Epithelial cell of alveolus of lung (primary cell): Measurements from ENCODE around the gene C2orf81. TPM values are rescaled to one million over a fixed set of nuclear protein-coding genes. Genes with fewer than 3 reads are reported as not detected.

Experiments
- total RNA-seq: library from RNA; depleted of rRNA; stranded (reverse); fragments of >200 nt; gene quantifications from 2 replicates; pipeline ENCODE4 v1.2.1, GENCODE V29; 2015

The C2orf81 gene
- 0.72 and 2.1 TPM in 2 replicates for total RNA-seq

DNA sequence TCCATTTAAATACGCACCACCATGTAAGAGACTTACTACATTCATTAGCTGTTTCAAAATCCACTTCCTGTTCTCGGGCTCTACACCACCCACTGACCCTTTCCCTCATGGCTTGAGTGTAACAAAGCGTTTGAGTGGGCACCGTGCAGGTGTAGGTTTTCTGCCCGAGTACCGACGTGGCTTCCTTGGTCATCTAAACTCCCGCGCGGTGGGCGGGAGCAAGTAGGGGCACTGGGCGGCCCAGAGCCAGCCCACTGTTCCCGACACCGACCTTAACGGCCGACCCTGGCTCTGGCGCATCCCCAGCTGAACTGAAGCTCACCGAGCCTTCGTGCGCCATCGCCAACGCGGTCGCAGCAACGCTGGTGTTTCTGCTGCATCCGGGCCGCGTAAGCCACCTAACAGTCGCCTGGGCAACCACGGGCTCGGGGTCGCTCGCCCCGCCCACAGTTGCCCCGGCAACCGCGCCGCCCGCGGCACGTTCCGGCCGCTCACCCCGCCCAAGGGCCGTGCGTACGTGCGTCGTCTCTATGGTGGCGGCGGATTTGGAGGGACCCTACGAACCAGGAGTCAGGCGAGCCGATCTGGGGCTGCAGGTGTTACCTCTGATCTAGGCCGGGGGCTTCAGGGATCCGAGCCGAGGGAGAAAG is at the start of gene C2orf81, which contains the start of gene WDR54:
C2orf81 (minus strand) TSS at position 399 of the 650 bp plus-strand sequence; CDS start at position 340, 59 bp downstream.
WDR54 (plus strand) TSS at position 510 of the 650 bp plus-strand sequence. CDS start 424 bp downstream, outside the sequence.

DNA sequence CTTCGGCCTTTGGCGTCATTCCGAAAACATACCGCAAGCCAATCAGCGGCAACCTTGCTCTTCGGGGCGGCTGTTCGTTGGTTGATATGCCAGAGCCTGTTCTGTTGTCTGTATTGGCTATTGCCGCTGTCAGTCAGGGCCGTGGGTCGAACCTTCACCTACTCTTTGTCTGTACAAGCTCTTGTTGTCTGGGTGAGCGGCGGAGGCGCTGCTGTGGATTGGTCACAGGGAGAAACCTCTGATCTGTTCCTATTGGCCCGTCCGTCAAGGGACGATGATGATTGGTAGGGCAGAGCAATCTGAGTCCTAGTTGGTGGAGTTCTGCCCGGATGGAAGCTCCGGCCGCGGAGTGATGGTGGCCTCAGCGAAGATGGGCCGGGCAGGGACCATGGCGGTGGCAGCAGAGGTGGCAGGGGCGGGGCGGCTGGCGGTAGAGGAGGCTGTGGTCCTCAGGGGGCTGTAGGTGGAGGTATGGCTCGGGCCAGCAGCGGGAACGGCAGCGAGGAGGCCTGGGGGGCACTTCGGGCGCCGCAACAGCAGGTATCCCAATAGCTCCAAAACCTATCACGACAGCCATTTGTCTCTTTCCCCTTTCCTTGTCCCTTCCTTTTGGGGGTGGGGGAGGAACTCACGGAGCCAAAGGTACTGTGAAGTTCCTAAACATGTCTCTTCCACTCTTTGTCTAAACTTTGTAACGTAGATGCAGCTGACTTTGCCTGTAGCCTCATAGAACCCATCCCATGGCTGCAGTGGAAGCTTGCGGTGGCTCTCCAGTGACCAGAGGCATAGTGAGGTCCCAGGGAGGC is 36.9 kb upstream of the C2orf81 start, which contains the start of gene WBP1:
WBP1 (plus strand) TSS at position 307 of the 806 bp plus-strand sequence; CDS start at position 472, 165 bp downstream.

GRCh38 chr2:74454654-74455511 is 33.5 kb upstream of the C2orf81 start, which contains the start of gene INO80B:
INO80B (plus strand) TSS chr2:74455087; CDS start chr2:74455117, 30 bp downstream.

GRCh38 chr2:74441690-74442482 is 20.5 kb upstream of the C2orf81 start, which contains the start of gene RTKN:
RTKN (minus strand) TSS chr2:74441937; CDS start chr2:74441816, 121 bp downstream.

GRCh38 chr2:74379851-74380789 is 41.3 kb downstream of the C2orf81 start, which contains the start of gene DCTN1:
DCTN1 (minus strand) TSS chr2:74380311; CDS start chr2:74380037, 274 bp downstream.

Other genes starting within 250 kb of the C2orf81 start
- gene MOB1A, start 242.7 kb downstream of the C2orf81 start, total RNA-seq: 84.2 and 90.9 TPM in 2 replicates
- 45.3 and 186 TPM in 2 replicates for gene MTHFD2, start 223.0 kb downstream of the C2orf81 start, total RNA-seq
- under 0.01 and 0.48 TPM in 2 replicates for gene SLC4A5, start 78.2 kb downstream of the C2orf81 start, total RNA-seq
- 78.5 and 104 TPM in 2 replicates for gene DCTN1, start 41.3 kb downstream of the C2orf81 start, total RNA-seq
- gene WDR54, start 111 bp upstream of the C2orf81 start, total RNA-seq: 64.2 and 88.8 TPM in 2 replicates
- 15.1 and 15.7 TPM in 2 replicates for gene RTKN, start 20.3 kb upstream of the C2orf81 start, total RNA-seq
- 15.9 and 23.9 TPM in 2 replicates for gene INO80B, start 33.5 kb upstream of the C2orf81 start, total RNA-seq
- 87.9 and 88.0 TPM in 2 replicates for gene WBP1, start 36.8 kb upstream of the C2orf81 start, total RNA-seq
- 101 and 103 TPM in 2 replicates for gene MOGS, start 43.8 kb upstream of the C2orf81 start, total RNA-seq
- 44.1 and 49.9 TPM in 2 replicates for gene MRPL53, start 51.1 kb upstream of the C2orf81 start, total RNA-seq
- 8.4 and 9.8 TPM in 2 replicates for gene CCDC142, start 61.4 kb upstream of the C2orf81 start, total RNA-seq
- gene TTC31, start 61.5 kb upstream of the C2orf81 start, total RNA-seq: 13.1 and 31.8 TPM in 2 replicates
- 0.64 and 3.1 TPM in 2 replicates for gene LBX2, start 78.0 kb upstream of the C2orf81 start, total RNA-seq
- 8.5 and 15.8 TPM in 2 replicates for gene PCGF1, start 86.1 kb upstream of the C2orf81 start, total RNA-seq
- gene TLX2, start 92.8 kb upstream of the C2orf81 start, total RNA-seq: not detected in 2 replicates
- gene DQX1, start 104.6 kb upstream of the C2orf81 start, total RNA-seq: 0.39 TPM in 1 of 2 replicates, not detected in the other
- 73.7 and 74.2 TPM in 2 replicates for gene AUP1, start 108.1 kb upstream of the C2orf81 start, total RNA-seq
- 25.6 and 28.8 TPM in 2 replicates for gene HTRA2, start 108.3 kb upstream of the C2orf81 start, total RNA-seq
- gene LOXL3, start 132.3 kb upstream of the C2orf81 start, total RNA-seq: 18.6 and 25.8 TPM in 2 replicates
- 11.8 and 16.9 TPM in 2 replicates for gene DOK1, start 133.1 kb upstream of the C2orf81 start, total RNA-seq
- gene M1AP, start 226.7 kb upstream of the C2orf81 start, total RNA-seq: not detected in 2 replicates
- 1.4 and 4.5 TPM in 2 replicates for gene SEMA4F, start 232.6 kb upstream of the C2orf81 start, total RNA-seq